HEK293 (cell line): ENCODE results near the gene SNX21.

Experiments
- CTCF ChIA-PET: fragments of 350-600 bp; formaldehyde crosslinking; extraction: SDS; loops from one replicate; lab custom pipeline; 2021; ENCODE audit warnings: antibody characterized with exemption; lab: Yijun Ruan, JAX
- POLR2A ChIA-PET: fragments of 300-600 bp; formaldehyde crosslinking; extraction: SDS; loops from one replicate; lab custom pipeline; 2020; ENCODE audit warnings: antibody characterized with exemption, inconsistent platforms; lab: Yijun Ruan, JAX
- H3K27ac ChIP-seq: fragments of 200-500 bp; sonication (Bioruptor generic); 2 replicates; pipeline ENCODE4 v1.5.1; 2014; ENCODE audit warnings: low read depth, low read length, control low read depth, inconsistent platforms; ENCODE audit errors: extremely low read depth
- H3K36me3 ChIP-seq, 2 experiments: fragments of 200-500 bp in 1 of 2; sonication (Bioruptor generic) in 1 of 2; 1 replicate in 1 of 2; 2 replicates in 1 of 2; pipeline ENCODE4 v1.5.1; 2014 to 2017; ENCODE audit warnings: inconsistent platforms in 2 of 2, low read length in 2 of 2; ENCODE audit not compliant: control insufficient read depth in 2 of 2, insufficient read depth in 1 of 2
- H3K4me1 ChIP-seq: fragments of 200-500 bp; sonication (Bioruptor generic); 2 replicates; pipeline ENCODE4 v1.5.1; 2014; ENCODE audit warnings: mild to moderate bottlenecking, low read length, inconsistent platforms; ENCODE audit not compliant: control insufficient read depth, insufficient read depth
- H3K4me3 ChIP-seq: 2 replicates; pipeline ENCODE4 v1.5.1; 2011; ENCODE audit warnings: low read depth, mild to moderate bottlenecking, control low read depth, low read length, moderate library complexity
- H3K9me3 ChIP-seq: fragments of 200-500 bp; sonication (Bioruptor generic); 2 replicates; pipeline ENCODE4 v1.5.1; 2014; ENCODE audit warnings: low read depth, low read length, inconsistent platforms; ENCODE audit not compliant: control insufficient read depth, insufficient read depth
- EGR2 ChIP-seq: fragments of 450-650 bp; formaldehyde crosslinking; IDR thresholded peaks from 2 replicates; pipeline ENCODE4 v1.5.1; 2016; ENCODE audit warnings: low read depth, missing biosample characterization, missing genetic modification characterization
- GLIS1 ChIP-seq: fragments of 450-650 bp; formaldehyde crosslinking; IDR thresholded peaks from 2 replicates; pipeline ENCODE4 v1.5.1; 2016; ENCODE audit warnings: missing biosample characterization, missing genetic modification characterization
- GLIS2 ChIP-seq: fragments of 450-650 bp; formaldehyde crosslinking; IDR thresholded peaks from 2 replicates; pipeline ENCODE4 v1.5.1; 2016; ENCODE audit warnings: missing biosample characterization, missing genetic modification characterization
- INSM2 ChIP-seq: fragments of 450-650 bp; formaldehyde crosslinking; IDR thresholded peaks from 2 replicates; pipeline ENCODE4 v1.5.1; 2016; ENCODE audit warnings: missing biosample characterization, missing genetic modification characterization
- KLF8 ChIP-seq: fragments of 450-650 bp; formaldehyde crosslinking; IDR thresholded peaks from 2 replicates; pipeline ENCODE4 v1.5.1; 2016; ENCODE audit warnings: missing biosample characterization, missing genetic modification characterization
- MEIS1 ChIP-seq: sonication (generic); formaldehyde crosslinking; IDR thresholded peaks from 2 replicates; pipeline ENCODE4 v1.8.1; 2022; ENCODE audit warnings: missing genetic modification reagents, mild to moderate bottlenecking, borderline replicate concordance
- PATZ1 ChIP-seq: fragments of 450-650 bp; formaldehyde crosslinking; IDR thresholded peaks from 2 replicates; pipeline ENCODE4 v1.5.1; 2016; ENCODE audit warnings: missing biosample characterization, missing genetic modification characterization
- SP2 ChIP-seq: fragments of 450-650 bp; formaldehyde crosslinking; IDR thresholded peaks from 2 replicates; pipeline ENCODE4 v1.5.1; 2016; ENCODE audit warnings: missing biosample characterization, missing genetic modification characterization
- SP3 ChIP-seq: fragments of 450-650 bp; formaldehyde crosslinking; IDR thresholded peaks from 2 replicates; pipeline ENCODE4 v1.5.1; 2016; ENCODE audit warnings: missing biosample characterization, missing genetic modification characterization
- SP7 ChIP-seq: fragments of 450-650 bp; formaldehyde crosslinking; IDR thresholded peaks from 2 replicates; pipeline ENCODE4 v1.5.1; 2016; ENCODE audit warnings: missing biosample characterization, missing genetic modification characterization
- YY2 ChIP-seq: fragments of 450-650 bp; formaldehyde crosslinking; IDR thresholded peaks from 2 replicates; pipeline ENCODE4 v1.5.1; 2016; ENCODE audit warnings: missing biosample characterization, missing genetic modification characterization
- ZBTB11 ChIP-seq: fragments of 450-650 bp; formaldehyde crosslinking; conservative IDR thresholded peaks from 2 replicates; pipeline ENCODE4 v1.5.1; 2016; ENCODE audit warnings: low read depth, missing biosample characterization, missing genetic modification characterization
- ZBTB7A ChIP-seq: fragments of 450-650 bp; formaldehyde crosslinking; IDR thresholded peaks from 2 replicates; pipeline ENCODE4 v1.5.1; 2016; ENCODE audit warnings: low read depth, missing biosample characterization, missing genetic modification characterization
- ZIC2 ChIP-seq: fragments of 450-650 bp; formaldehyde crosslinking; IDR thresholded peaks from 2 replicates; pipeline ENCODE4 v1.5.1; 2016; ENCODE audit warnings: missing biosample characterization, missing genetic modification characterization
- ZNF157 ChIP-seq: fragments of 450-650 bp; formaldehyde crosslinking; IDR thresholded peaks from 2 replicates; pipeline ENCODE4 v1.5.1; 2016; ENCODE audit warnings: missing biosample characterization, missing genetic modification characterization
- ZNF354C ChIP-seq: fragments of 450-650 bp; formaldehyde crosslinking; IDR thresholded peaks from 2 replicates; pipeline ENCODE4 v1.5.1; 2016; ENCODE audit warnings: missing biosample characterization, missing genetic modification characterization, low read depth, borderline replicate concordance
- ZNF366 ChIP-seq: fragments of 450-650 bp; formaldehyde crosslinking; conservative IDR thresholded peaks from 2 replicates; pipeline ENCODE4 v1.5.1; 2016; ENCODE audit warnings: missing biosample characterization, missing genetic modification characterization
- ZNF510 ChIP-seq: fragments of 450-650 bp; formaldehyde crosslinking; IDR thresholded peaks from 2 replicates; pipeline ENCODE4 v1.5.1; 2018; ENCODE audit warnings: mild to moderate bottlenecking, missing genetic modification characterization, missing biosample characterization; ENCODE audit not compliant: insufficient replicate concordance
- ZNF558 ChIP-seq: fragments of 450-650 bp; formaldehyde crosslinking; IDR thresholded peaks from 2 replicates; pipeline ENCODE4 v1.5.1; 2016; ENCODE audit warnings: missing biosample characterization, missing genetic modification characterization
- ZNF660 ChIP-seq: fragments of 450-650 bp; IDR thresholded peaks from 2 replicates; pipeline ENCODE4 v1.5.1; 2018; ENCODE audit warnings: missing biosample characterization, mild to moderate bottlenecking, missing genetic modification characterization
- ZNF670 ChIP-seq: fragments of 450-650 bp; formaldehyde crosslinking; IDR thresholded peaks from 2 replicates; pipeline ENCODE4 v1.5.1; 2016; ENCODE audit warnings: missing biosample characterization, missing genetic modification characterization, low read depth
- ZNF707 ChIP-seq: fragments of 450-650 bp; formaldehyde crosslinking; IDR thresholded peaks from 2 replicates; pipeline ENCODE4 v1.5.1; 2016; ENCODE audit warnings: missing biosample characterization, missing genetic modification characterization
- ZNF791 ChIP-seq: fragments of 450-650 bp; formaldehyde crosslinking; IDR thresholded peaks from 2 replicates; pipeline ENCODE4 v1.5.1; 2016; ENCODE audit warnings: missing biosample characterization, missing genetic modification characterization
- ZSCAN30 ChIP-seq: fragments of 450-650 bp; IDR thresholded peaks from 2 replicates; pipeline ENCODE4 v1.5.1; 2018; ENCODE audit warnings: missing biosample characterization, mild to moderate bottlenecking, missing genetic modification characterization, moderate library complexity
- ZSCAN5A ChIP-seq: fragments of 450-650 bp; formaldehyde crosslinking; IDR thresholded peaks from 2 replicates; pipeline ENCODE4 v1.5.1; 2016; ENCODE audit warnings: missing biosample characterization, missing genetic modification characterization
- ZXDB ChIP-seq: fragments of 450-650 bp; formaldehyde crosslinking; IDR thresholded peaks from 2 replicates; pipeline ENCODE4 v1.5.1; 2016; ENCODE audit warnings: missing biosample characterization, missing genetic modification characterization

Gene SNX21

GRCh38 chr20:45810191-45810970, 23.2 kb upstream of the SNX21 start (continued):
- no peak for TF ChIP-seq ZNF791 (tag by site-specific recombination)
- TF ChIP-seq GLIS2 (tag by site-specific recombination), result no peak
- no peak for TF ChIP-seq SP2 (tag by site-specific recombination)
- no peak for TF ChIP-seq ZNF558
- no peak for TF ChIP-seq ZNF157 (tag by site-specific recombination)
- TF ChIP-seq ZNF354C (tag by site-specific recombination), result no peak
- no peak for TF ChIP-seq YY2
- TF ChIP-seq ZNF510, result no peak
- no peak for TF ChIP-seq ZNF707 (tag by site-specific recombination)
- TF ChIP-seq, all 188 proteins: peak for 0

- no peaks in the 10 kb centered on the region for H3K9me3 ChIP-seq
- POLR2A ChIA-PET, result interaction anchor here (0.9 to 1.8 kb wide), 5 partner anchors 10 to 122 kb away, joined by 3 to 13 read pairs (median 4); partner anchors contain the start of genes PCIF1 and ZSWIM1
- H3K4me1 ChIP-seq, result peaks cover 3% of the 10 kb centered on the region; the same call in 1 of the 2 replicates
- H3K36me3 ChIP-seq, result peaks cover 5 to 84% of the 10 kb centered on the region in 2 experiments; a peak in 2 of 3 replicates
- CTCF ChIA-PET, result interaction anchor here (1.1 kb wide), 1 partner anchor 157 kb away, joined by 3 read pairs; no protein-coding TSS in a partner anchor
- peak within 1 kb of the TSS; percentile 88 for H3K27ac ChIP-seq
- peak within 1 kb of the TSS; percentile 88 for H3K4me3 ChIP-seq
- 0 out of 2 replicates have a peak, but pooled peaks have one; percentile 37 for TF ChIP-seq PATZ1 (tag by site-specific recombination)
- TF ChIP-seq SP7 (tag by site-specific recombination), result peak; percentile 45; the same call in 1 of the 2 replicates
- 0 out of 2 replicates have a peak, but pooled peaks have one; percentile 24 for TF ChIP-seq ZBTB11
- TF ChIP-seq ZSCAN30 (tag by site-specific recombination), result 0 out of 2 replicates have a peak, but pooled peaks have one; percentile 15
- peak; percentile 32; the same call in 1 of the 2 replicates for TF ChIP-seq EGR2
- 0 out of 2 replicates have a peak, but pooled peaks have one; percentile 28 for TF ChIP-seq ZBTB7A (tag by site-specific recombination)
- TF ChIP-seq KLF8 (tag by site-specific recombination), result peak; percentile 35; the same call in 1 of the 2 replicates
- TF ChIP-seq MEIS1 (CRISPR knock-in tag), result 0 out of 2 replicates have a peak, but pooled peaks have one; percentile 15
- TF ChIP-seq GLIS1 (tag by site-specific recombination), result peak; percentile 53
- peak; percentile 64 for TF ChIP-seq SP3 (tag by site-specific recombination)
- TF ChIP-seq ZXDB (tag by site-specific recombination), result peak; percentile 55; the same call in 1 of the 2 replicates
- TF ChIP-seq ZNF670, result no peak
- TF ChIP-seq INSM2, result 0 out of 2 replicates have a peak, but pooled peaks have one; percentile 16
- TF ChIP-seq ZNF366 (tag by site-specific recombination), result no peak
- peak; percentile 47 for TF ChIP-seq ZIC2 (tag by site-specific recombination)
- 0 out of 2 replicates have a peak, but pooled peaks have one; percentile 38 for TF ChIP-seq ZSCAN5A
- no peak for TF ChIP-seq ZNF660 (tag by site-specific recombination)
Measured at GRCh38 chr20:45812157-45813005, 21.2 kb upstream of the SNX21 start, which contains the start of gene UBE2C. UBE2C (plus strand) TSS chr20:45812644; CDS start chr20:45812696, 52 bp downstream.
